Memory B cell (primary cell): ENCODE results near the gene AP2B1.

Experiments
- ATAC-seq: fragments of 150-1000 bp; cut with Tn5 transposase; 2 replicates; pipeline ENCODE4 v1.10.0; 2021; ENCODE audit warnings: low read depth, mild to moderate bottlenecking, moderate library complexity
- DNase-seq, 2 donors: peaks; one replicate each; pipeline ENCODE4 v3.0.0; 2022; ENCODE audit warnings: low spot score in 2 of 2
- H3K27ac Mint-ChIP-seq: one replicate; pipeline ENCODE4 v1.8.0; 2022; ENCODE audit warnings: mild to moderate bottlenecking, moderate library complexity, mixed read lengths
- H3K27me3 Mint-ChIP-seq: one replicate; pipeline ENCODE4 v1.8.0; 2022; ENCODE audit warnings: mixed read lengths
- H3K36me3 Mint-ChIP-seq: one replicate; pipeline ENCODE4 v1.8.0; 2022; ENCODE audit warnings: mild to moderate bottlenecking, mixed read lengths
- H3K4me1 Mint-ChIP-seq: one replicate; pipeline ENCODE4 v1.8.0; 2022; ENCODE audit warnings: mixed read lengths
- H3K4me3 Mint-ChIP-seq: one replicate; pipeline ENCODE4 v1.8.0; 2022; ENCODE audit warnings: mild to moderate bottlenecking, moderate library complexity, mixed read lengths
- H3K9me3 Mint-ChIP-seq: one replicate; pipeline ENCODE4 v1.8.0; 2022; ENCODE audit warnings: mixed read lengths

The AP2B1 gene

DNA sequence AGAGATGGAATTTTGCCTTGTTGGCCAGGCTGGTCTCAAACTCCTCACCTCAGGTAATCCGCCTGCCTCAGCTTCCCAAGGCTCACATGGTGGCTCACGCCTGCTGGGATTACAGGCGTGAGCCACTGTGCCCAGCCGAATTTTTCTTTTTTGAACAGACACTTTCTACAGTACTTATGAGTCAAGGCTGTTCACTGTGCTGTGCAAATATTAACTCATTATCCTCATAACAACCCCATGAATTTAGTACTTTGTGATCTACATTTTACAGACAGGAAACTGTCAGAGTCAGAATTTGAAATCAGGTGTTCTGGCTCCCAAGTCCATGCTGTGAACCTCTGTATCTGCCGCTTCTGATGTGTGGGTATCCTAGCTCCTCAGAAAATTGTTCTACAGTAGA, 118.6 kb downstream of the AP2B1 start:
- no peak for DNase-seq
- ATAC-seq, result no peak
- H3K27ac Mint-ChIP-seq, result peak overlapping the region; percentile 60
- H3K27me3 Mint-ChIP-seq, result no peaks in the 10 kb centered on the region
- no peaks in the 10 kb centered on the region for H3K9me3 Mint-ChIP-seq
- peaks cover 23% of the 10 kb centered on the region for H3K36me3 Mint-ChIP-seq
- no peak overlapping the region for H3K4me3 Mint-ChIP-seq
- peaks cover 26% of the 10 kb centered on the region for H3K4me1 Mint-ChIP-seq

DNA sequence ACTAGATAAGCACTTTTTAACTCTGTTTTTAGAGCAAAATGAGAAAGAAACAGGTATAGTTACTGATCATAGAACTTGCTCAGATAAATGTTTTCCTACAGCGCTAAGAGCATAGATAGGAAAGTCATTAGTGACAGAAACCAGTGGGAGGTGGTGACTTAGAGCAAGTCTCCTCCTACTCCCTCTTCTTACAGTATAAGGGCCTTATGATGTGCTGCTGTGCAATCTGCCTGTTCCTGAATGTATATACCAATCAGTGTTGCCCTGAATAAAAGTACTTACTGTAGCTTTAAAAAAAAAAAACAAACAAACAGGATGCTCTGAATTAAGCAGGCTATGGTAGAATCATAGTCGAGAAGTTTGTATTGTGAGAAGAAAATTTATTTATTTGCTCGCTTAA, 121.0 kb downstream of the AP2B1 start:
- Mint-ChIP-seq H3K36me3 (peaks cover 18% of the 10 kb centered on the region), H3K4me3 (no peak overlapping the region), H3K27me3 (no peaks in the 10 kb centered on the region), H3K9me3 (no peaks in the 10 kb centered on the region), H3K27ac (peak overlapping the region; percentile 29), H3K4me1 (peaks cover 26% of the 10 kb centered on the region)
- DNase-seq, result no peak
- no peak for ATAC-seq

DNA sequence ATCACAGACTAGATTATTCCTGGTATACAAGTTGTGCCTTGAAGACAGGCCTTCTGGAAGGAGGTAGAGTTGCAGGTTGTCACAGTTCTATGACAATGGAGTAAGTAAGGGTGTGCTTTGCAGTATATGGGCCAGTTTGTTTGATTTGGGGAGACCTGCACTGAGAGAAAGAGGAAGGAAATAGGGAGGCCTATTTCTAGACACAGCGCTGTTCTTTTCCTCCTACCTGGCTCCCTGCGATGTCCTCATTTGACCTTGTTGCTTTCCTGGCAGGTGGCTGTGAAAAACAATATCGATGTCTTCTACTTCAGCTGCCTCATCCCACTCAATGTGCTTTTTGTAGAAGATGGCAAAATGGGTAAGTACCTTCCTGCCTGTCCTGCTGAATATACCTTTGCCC, 121.8 kb downstream of the AP2B1 start:
- no peak overlapping the region for H3K27ac Mint-ChIP-seq
- ATAC-seq (peak; percentile 93), DNase-seq (no peak)
- peaks cover 15% of the 10 kb centered on the region for H3K36me3 Mint-ChIP-seq
- peaks cover 23% of the 10 kb centered on the region for H3K4me1 Mint-ChIP-seq
- no peaks in the 10 kb centered on the region for H3K9me3 Mint-ChIP-seq
- peak overlapping the region; percentile 1 for H3K4me3 Mint-ChIP-seq
- no peaks in the 10 kb centered on the region for H3K27me3 Mint-ChIP-seq

DNA sequence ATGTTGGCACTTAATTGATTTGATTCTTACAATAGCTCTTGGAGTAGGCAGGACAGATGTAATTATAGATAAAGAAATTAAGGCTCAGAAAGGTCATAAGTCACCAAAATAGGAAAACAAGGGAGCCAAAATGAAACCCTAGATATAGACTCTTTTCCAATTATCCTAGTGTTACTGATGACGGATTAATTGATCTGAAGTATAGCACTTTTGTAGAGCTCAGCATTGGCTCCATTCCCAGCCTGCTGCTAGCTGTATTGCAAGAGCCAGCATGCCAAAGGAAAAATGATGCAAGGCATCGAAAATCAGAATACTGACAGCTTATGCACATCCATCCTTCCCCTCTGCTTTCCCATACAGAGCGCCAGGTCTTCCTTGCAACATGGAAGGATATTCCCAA, 122.8 kb downstream of the AP2B1 start:
- Mint-ChIP-seq H3K27ac (no peak overlapping the region), H3K36me3 (peaks cover 13% of the 10 kb centered on the region), H3K4me1 (peaks cover 17% of the 10 kb centered on the region), H3K9me3 (no peaks in the 10 kb centered on the region), H3K27me3 (no peaks in the 10 kb centered on the region), H3K4me3 (no peak overlapping the region)
- DNase-seq, result no peak
- no peak for ATAC-seq

GRCh38 chr17:35710950-35711349, 123.8 kb downstream of the AP2B1 start:
- ATAC-seq (no peak), DNase-seq (no peak)
- Mint-ChIP-seq H3K4me3 (no peak overlapping the region), H3K27me3 (no peaks in the 10 kb centered on the region), H3K27ac (peak overlapping the region; percentile 38), H3K9me3 (no peaks in the 10 kb centered on the region), H3K36me3 (peaks cover 13% of the 10 kb centered on the region), H3K4me1 (peaks cover 17% of the 10 kb centered on the region)

DNA sequence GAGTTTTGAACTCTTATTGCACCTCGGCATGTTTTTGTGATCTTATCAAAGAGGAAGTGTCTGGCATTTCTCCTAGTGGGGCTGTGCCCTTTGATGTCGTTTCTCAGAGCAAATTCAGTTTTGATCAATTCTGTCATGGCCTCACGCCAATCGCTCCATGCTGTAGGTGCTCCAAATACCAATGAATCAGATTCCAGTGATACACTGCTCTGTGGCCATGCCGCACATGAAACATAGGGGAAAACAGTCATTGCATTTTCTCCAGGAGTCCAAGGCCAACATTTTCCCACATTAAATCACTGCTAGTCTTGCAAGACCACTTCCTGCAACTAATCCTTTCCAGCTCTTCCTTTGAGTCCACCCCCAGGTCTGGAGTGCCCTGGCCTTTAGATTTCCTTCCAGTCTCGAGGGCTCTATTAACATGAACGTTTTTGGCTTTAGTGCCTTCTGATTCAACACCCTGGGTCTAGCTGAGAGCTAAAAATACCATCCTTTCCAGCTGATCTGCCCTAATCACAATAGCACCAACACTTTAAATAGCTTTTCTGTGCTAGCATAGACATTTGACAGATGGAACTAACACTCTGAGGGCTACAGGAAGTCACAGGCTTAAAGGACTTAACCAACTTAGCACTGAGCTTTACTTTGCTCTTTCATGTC, 126.1 kb downstream of the AP2B1 start:
- Mint-ChIP-seq H3K36me3 (peaks cover 28% of the 10 kb centered on the region), H3K4me1 (peaks cover 9% of the 10 kb centered on the region), H3K27me3 (no peaks in the 10 kb centered on the region), H3K4me3 (no peak overlapping the region), H3K9me3 (no peaks in the 10 kb centered on the region), H3K27ac (no peak overlapping the region)
- DNase-seq (no peak), ATAC-seq (no peak)

GRCh38 chr17:35714988-35715387, 127.9 kb downstream of the AP2B1 start:
- no peak for DNase-seq
- no peaks in the 10 kb centered on the region for H3K27me3 Mint-ChIP-seq
- no peak overlapping the region for H3K27ac Mint-ChIP-seq
- H3K9me3 Mint-ChIP-seq, result no peaks in the 10 kb centered on the region
- no peak overlapping the region for H3K4me3 Mint-ChIP-seq
- peaks cover 34% of the 10 kb centered on the region for H3K36me3 Mint-ChIP-seq
- ATAC-seq, result no peak
- no peaks in the 10 kb centered on the region for H3K4me1 Mint-ChIP-seq

GRCh38 chr17:35715416-35715815, 128.3 kb downstream of the AP2B1 start:
- DNase-seq, result no peak
- Mint-ChIP-seq H3K27me3 (no peaks in the 10 kb centered on the region), H3K27ac (no peak overlapping the region), H3K4me1 (no peaks in the 10 kb centered on the region), H3K4me3 (no peak overlapping the region), H3K9me3 (no peaks in the 10 kb centered on the region), H3K36me3 (peaks cover 33% of the 10 kb centered on the region)
- no peak for ATAC-seq

GRCh38 chr17:35716173-35716572, 129.1 kb downstream of the AP2B1 start:
- Mint-ChIP-seq H3K9me3 (no peaks in the 10 kb centered on the region), H3K36me3 (peaks cover 32% of the 10 kb centered on the region), H3K4me1 (no peaks in the 10 kb centered on the region), H3K27me3 (no peaks in the 10 kb centered on the region), H3K27ac (no peak overlapping the region), H3K4me3 (no peak overlapping the region)
- ATAC-seq, result no peak
- DNase-seq, result no peak

DNA sequence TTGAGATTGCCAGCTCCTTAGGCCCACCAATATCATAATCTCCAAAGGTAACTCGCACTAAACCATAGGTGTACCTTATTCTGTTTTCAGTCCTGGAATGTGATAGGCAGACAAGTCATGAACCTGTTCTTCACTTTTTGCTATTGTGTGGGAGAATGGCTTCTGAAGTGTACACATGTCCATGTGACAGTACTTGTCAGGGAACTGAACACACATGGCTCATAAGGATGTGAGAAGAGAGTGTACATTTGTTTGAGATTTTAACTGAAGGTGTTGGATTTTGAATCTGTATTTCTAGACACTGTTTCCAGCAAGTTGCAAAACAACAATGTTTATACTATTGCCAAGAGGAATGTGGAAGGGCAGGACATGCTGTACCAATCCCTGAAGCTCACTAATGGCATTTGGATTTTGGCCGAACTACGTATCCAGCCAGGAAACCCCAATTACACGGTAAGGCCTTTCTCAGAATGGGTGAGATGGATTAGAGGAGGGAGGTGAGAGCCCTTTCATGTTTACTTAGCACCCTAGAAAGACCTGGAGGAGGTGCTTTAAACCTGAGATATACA, 129.9 kb downstream of the AP2B1 start:
- H3K9me3 Mint-ChIP-seq, result no peaks in the 10 kb centered on the region
- no peaks in the 10 kb centered on the region for H3K27me3 Mint-ChIP-seq
- DNase-seq (no peak), ATAC-seq (no peak)
- no peak overlapping the region for H3K27ac Mint-ChIP-seq
- H3K4me1 Mint-ChIP-seq, result no peaks in the 10 kb centered on the region
- H3K4me3 Mint-ChIP-seq, result no peak overlapping the region
- H3K36me3 Mint-ChIP-seq, result peaks cover 32% of the 10 kb centered on the region

DNA sequence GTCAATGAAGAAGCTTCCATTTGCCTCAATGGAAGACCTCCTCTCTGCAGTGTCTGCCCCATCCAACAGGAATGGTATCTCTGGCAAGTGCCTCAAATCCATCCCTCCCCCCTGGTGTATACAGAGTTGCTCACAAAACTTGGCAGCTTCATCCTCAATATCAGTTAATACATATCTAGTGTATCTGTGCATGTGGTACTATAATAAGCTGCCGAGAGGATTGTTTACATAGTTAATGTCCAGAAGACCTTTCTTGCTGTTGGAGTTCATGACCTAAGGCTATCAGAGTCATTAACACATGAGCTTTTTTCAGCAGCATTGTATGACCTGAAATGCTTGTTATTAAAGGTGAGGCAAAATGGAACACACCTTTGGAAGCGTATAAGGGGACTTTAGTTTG, 130.4 kb downstream of the AP2B1 start:
- Mint-ChIP-seq H3K4me3 (no peak overlapping the region), H3K4me1 (no peaks in the 10 kb centered on the region), H3K9me3 (no peaks in the 10 kb centered on the region), H3K27me3 (no peaks in the 10 kb centered on the region), H3K27ac (no peak overlapping the region), H3K36me3 (peaks cover 32% of the 10 kb centered on the region)
- DNase-seq, result no peak
- ATAC-seq, result no peak

DNA sequence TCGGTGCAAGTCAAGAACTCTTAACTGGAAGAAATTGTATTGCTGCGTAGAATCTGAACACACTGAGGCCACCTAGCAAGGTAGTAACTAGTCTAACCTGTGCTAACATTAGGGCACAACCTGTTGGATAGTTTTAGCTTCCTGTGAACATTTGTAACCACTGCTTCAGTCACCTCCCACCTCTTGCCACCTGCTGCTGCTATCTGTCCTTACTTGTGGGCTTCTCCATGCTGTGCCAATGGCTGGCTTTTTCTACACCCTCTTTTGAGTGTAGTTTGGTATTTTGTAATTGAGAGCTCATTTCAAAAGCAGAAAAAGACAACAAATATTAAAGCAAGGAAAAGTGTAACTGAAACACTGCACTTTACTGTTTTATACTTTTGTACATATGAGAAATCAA, 136.6 kb downstream of the AP2B1 start:
- Mint-ChIP-seq H3K9me3 (no peaks in the 10 kb centered on the region), H3K27ac (no peak overlapping the region), H3K27me3 (no peaks in the 10 kb centered on the region), H3K36me3 (peaks cover 51% of the 10 kb centered on the region), H3K4me3 (no peak overlapping the region), H3K4me1 (peaks cover 2% of the 10 kb centered on the region)
- no peak for DNase-seq
- ATAC-seq, result no peak

GRCh38 chr17:35725058-35725457, 137.9 kb downstream of the AP2B1 start:
- ATAC-seq, result no peak
- Mint-ChIP-seq H3K9me3 (no peaks in the 10 kb centered on the region), H3K27ac (no peak overlapping the region), H3K36me3 (peaks cover 48% of the 10 kb centered on the region), H3K27me3 (peaks cover 2% of the 10 kb centered on the region), H3K4me3 (no peak overlapping the region), H3K4me1 (peaks cover 4% of the 10 kb centered on the region)
- no peak for DNase-seq

- Mint-ChIP-seq H3K27ac (no peak overlapping the region), H3K9me3 (no peaks in the 10 kb centered on the region), H3K4me1 (peaks cover 7% of the 10 kb centered on the region), H3K4me3 (no peak overlapping the region), H3K36me3 (peaks cover 47% of the 10 kb centered on the region), H3K27me3 (peaks cover 5% of the 10 kb centered on the region)
- DNase-seq (no peak), ATAC-seq (no peak)
Observed at GRCh38 chr17:35725802-35726126, 138.6 kb downstream of the AP2B1 start.
